Glutamatergic neuron (in vitro differentiated cells): ENCODE data around the gene NSUN2. TPM values are rescaled to one million over a fixed set of nuclear protein-coding genes. Genes with fewer than 3 reads are reported as not detected.

Experiments used
- DNase-seq: peaks from one replicate; pipeline ENCODE4 v3.0.0; 2022
- H3K27ac Mint-ChIP-seq: one replicate; pipeline ENCODE4 v1.8.0; 2020; ENCODE audit warnings: mild to moderate bottlenecking, mixed read lengths, inconsistent platforms; ENCODE audit not compliant: unreplicated experiment
- H3K27me3 Mint-ChIP-seq: one replicate; pipeline ENCODE4 v1.8.0; 2020; ENCODE audit warnings: mild to moderate bottlenecking, moderate library complexity, mixed read lengths, inconsistent platforms; ENCODE audit not compliant: unreplicated experiment
- H3K36me3 Mint-ChIP-seq: one replicate; pipeline ENCODE4 v1.8.0; 2020; ENCODE audit warnings: mild to moderate bottlenecking, mixed read lengths, inconsistent platforms; ENCODE audit not compliant: unreplicated experiment
- H3K4me1 Mint-ChIP-seq: one replicate; pipeline ENCODE4 v1.8.0; 2020; ENCODE audit warnings: mild to moderate bottlenecking, low read depth, mixed read lengths, inconsistent platforms; ENCODE audit not compliant: unreplicated experiment
- H3K4me3 Mint-ChIP-seq: one replicate; pipeline ENCODE4 v1.8.0; 2020; ENCODE audit warnings: mild to moderate bottlenecking, mixed read lengths, inconsistent platforms; ENCODE audit not compliant: unreplicated experiment
- H3K9me3 Mint-ChIP-seq: one replicate; pipeline ENCODE4 v1.8.0; 2020; ENCODE audit warnings: mild to moderate bottlenecking, moderate library complexity, mixed read lengths, inconsistent platforms; ENCODE audit not compliant: unreplicated experiment
- total RNA-seq: library from RNA; stranded (reverse); fragmentation: NEBNext Ultra II Directional; extraction: Animal tissue kit (Norgen Biotek cat#: 25700); gene quantifications from one replicate; pipeline ENCODE4 v1.2.1, GENCODE V29; 2021; ENCODE audit not compliant: unreplicated experiment
- TF ChIP-seq, protein P1 (sequence below): fragments of 200-600 bp; sonication (generic); IDR thresholded peaks from one replicate; pipeline ENCODE4 v1.5.0; 2021; ENCODE audit not compliant: partially characterized antibody, unreplicated experiment

The NSUN2 gene
- total RNA-seq, 1 donor from 2014 or later: 60.3 TPM

DNA sequence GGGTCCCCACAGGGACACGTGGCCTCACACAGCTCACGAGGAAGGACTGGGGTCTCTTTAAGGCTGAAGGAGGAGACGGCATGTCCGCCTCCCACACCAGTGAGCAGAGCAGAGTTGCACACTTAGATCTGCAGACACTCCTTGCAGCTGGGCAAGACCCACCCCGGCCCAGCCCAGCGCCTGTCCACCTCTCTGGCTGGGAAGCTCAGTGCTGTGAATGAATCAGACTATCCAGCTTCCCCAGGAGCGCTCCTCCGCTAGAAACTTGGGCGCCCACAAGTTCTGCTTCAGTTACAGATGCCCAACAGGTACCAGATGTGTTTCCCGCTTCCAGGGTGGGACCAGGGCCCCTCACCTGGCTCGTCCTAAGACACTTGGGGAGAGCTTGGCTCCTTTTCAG lies 78.9 kb downstream of the NSUN2 start:
- DNase-seq: no peak
- Mint-ChIP-seq H3K4me3 (no peak overlapping the region), H3K9me3 (peaks cover 5% of the 10 kb centered on the region), H3K27ac (no peak overlapping the region), H3K36me3 (peaks cover 7% of the 10 kb centered on the region), H3K4me1 (no peaks in the 10 kb centered on the region), H3K27me3 (peaks cover 1% of the 10 kb centered on the region)
- TF ChIP-seq, protein P1, sequence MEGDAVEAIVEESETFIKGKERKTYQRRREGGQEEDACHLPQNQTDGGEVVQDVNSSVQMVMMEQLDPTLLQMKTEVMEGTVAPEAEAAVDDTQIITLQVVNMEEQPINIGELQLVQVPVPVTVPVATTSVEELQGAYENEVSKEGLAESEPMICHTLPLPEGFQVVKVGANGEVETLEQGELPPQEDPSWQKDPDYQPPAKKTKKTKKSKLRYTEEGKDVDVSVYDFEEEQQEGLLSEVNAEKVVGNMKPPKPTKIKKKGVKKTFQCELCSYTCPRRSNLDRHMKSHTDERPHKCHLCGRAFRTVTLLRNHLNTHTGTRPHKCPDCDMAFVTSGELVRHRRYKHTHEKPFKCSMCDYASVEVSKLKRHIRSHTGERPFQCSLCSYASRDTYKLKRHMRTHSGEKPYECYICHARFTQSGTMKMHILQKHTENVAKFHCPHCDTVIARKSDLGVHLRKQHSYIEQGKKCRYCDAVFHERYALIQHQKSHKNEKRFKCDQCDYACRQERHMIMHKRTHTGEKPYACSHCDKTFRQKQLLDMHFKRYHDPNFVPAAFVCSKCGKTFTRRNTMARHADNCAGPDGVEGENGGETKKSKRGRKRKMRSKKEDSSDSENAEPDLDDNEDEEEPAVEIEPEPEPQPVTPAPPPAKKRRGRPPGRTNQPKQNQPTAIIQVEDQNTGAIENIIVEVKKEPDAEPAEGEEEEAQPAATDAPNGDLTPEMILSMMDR: no peak

DNA sequence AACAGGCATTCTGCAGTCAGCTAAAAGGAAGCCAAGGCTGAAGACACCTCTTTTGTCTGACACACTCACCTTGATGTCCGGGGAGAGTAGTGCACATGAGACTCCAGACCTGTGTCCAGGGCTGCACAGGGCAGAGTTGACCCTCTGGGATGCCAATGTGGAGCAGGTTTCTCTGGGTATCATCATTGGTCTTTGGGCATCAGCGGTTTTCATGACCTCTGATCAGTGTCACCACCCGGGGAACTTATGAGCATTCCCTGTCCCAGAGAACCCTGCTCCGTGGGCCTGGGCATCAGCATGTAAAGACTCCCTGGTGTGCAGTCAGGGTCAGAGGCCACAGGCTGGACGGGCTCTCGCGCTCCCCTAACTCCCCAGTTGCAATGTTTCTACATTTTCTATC lies 80.2 kb downstream of the NSUN2 start:
- Mint-ChIP-seq H3K36me3 (peaks cover 4% of the 10 kb centered on the region), H3K4me1 (no peaks in the 10 kb centered on the region), H3K4me3 (no peak overlapping the region), H3K9me3 (peaks cover 5% of the 10 kb centered on the region), H3K27ac (no peak overlapping the region), H3K27me3 (peaks cover 1% of the 10 kb centered on the region)
- TF ChIP-seq, protein P1: no peak
- no peak for DNase-seq

DNA sequence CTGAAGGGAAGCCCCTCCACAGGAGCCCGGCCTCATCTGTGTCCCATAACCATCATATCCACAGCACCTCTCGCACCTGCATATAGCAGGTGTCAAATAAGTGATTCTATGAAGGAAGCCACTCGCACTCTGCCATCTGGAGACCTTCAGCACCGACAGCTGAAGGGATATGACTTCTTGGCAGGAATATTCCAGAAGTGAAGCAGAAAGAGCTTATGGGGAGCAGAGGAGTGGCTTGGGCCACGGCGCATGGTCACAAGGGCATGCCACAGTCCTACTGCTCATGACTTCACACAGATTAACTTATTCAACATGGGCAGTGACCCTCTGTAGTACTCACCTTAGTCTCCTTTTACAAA lies 80.9 kb downstream of the NSUN2 start:
- Mint-ChIP-seq H3K9me3 (peaks cover 5% of the 10 kb centered on the region), H3K27me3 (peaks cover 6% of the 10 kb centered on the region), H3K27ac (no peak overlapping the region), H3K4me1 (no peaks in the 10 kb centered on the region), H3K36me3 (peaks cover 8% of the 10 kb centered on the region), H3K4me3 (no peak overlapping the region)
- TF ChIP-seq, protein P1: no peak
- DNase-seq: no peak

DNA sequence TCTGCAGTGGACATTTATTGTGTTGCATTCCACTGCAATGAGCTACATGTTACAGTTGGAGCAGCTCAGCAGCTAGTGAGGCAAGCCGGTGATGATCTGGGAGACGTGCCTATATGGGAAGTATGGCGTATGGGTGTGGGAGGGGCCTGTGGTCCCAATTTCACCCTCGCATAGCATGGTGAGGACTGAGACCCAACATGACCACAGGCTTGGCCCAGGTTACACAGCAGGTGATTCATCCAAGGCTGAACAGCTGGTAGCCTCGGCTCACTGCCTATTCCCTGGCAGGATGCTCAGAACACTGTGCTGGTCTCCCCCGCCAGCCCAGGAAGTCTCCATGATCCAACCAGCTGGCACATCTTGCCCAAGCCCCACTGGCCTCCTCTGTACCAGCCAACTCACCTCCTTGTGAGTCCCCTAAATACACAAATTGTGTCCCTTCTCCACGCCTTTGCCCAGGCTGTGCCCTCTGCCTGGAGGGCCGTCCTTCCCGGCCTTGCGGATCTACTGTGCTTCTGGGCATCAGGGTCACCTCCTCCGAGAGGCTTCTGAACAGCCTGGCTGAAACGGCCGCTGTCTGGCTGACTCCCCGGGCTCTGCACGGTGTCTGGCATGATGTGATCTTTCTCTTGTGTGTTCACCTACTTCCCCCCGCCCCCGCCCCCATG lies 81.4 kb downstream of the NSUN2 start:
- Mint-ChIP-seq H3K27me3 (peaks cover 6% of the 10 kb centered on the region), H3K27ac (no peak overlapping the region), H3K4me1 (no peaks in the 10 kb centered on the region), H3K4me3 (no peak overlapping the region), H3K36me3 (peaks cover 4% of the 10 kb centered on the region), H3K9me3 (peaks cover 6% of the 10 kb centered on the region)
- TF ChIP-seq, protein P1: no peak
- no peak for DNase-seq

DNA sequence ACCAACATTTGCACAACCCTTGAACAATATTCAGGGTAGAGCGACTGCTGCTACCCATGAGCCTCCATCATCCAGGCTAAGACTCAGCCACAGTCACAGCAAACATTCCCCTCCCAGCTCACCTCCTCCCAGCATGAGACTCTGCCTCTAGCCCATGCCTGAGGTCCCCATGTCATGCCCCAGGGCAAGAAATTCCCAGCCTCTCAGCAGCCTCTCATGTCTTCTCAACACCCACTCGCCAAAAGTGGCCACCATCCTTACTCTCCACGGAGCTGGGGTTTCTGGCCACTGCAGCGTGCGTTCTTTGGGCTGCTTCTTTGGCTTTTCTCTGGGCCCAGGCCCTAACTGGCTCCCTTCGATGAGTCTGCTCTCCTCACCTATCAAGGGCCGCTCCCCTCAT lies 82.2 kb downstream of the NSUN2 start:
- Mint-ChIP-seq H3K27me3 (peaks cover 6% of the 10 kb centered on the region), H3K36me3 (peaks cover 4% of the 10 kb centered on the region), H3K9me3 (peaks cover 9% of the 10 kb centered on the region), H3K27ac (no peak overlapping the region), H3K4me3 (no peak overlapping the region), H3K4me1 (peaks cover under 1% of the 10 kb centered on the region)
- TF ChIP-seq, protein P1: no peak
- no peak for DNase-seq

Other genes starting within 250 kb of the NSUN2 start
- 4.5 TPM for gene UBE2QL1, start 184.2 kb downstream of the NSUN2 start, total RNA-seq
- 47.2 TPM for gene SRD5A1, start 396 bp upstream of the NSUN2 start, total RNA-seq
- gene TENT4A, start 80.4 kb upstream of the NSUN2 start, total RNA-seq: 23.7 TPM